NCI-H460 (cell line): ENCODE results near the gene ATP6V0D1. TPM values are rescaled to one million over a fixed set of nuclear protein-coding genes. Genes with fewer than 3 reads are reported as not detected.
"Not testable (repeated sequence)": the region's sequence is repeated elsewhere in the genome, so short reads cannot be mapped to it uniquely, and the experiment has no call there.

Experiments
- DNase-seq: peaks from one replicate; pipeline ENCODE4 v3.0.0-alpha.2; 2016; ENCODE audit warnings: low read depth; ENCODE audit errors: extremely low read depth
- total RNA-seq: library from RNA; depleted of rRNA; stranded (reverse); fragments of >200 nt; shearing (Covaris generic); gene quantifications from 2 replicates; pipeline ENCODE4 v1.2.3, GENCODE V29; 2014

The ATP6V0D1 gene
- total RNA-seq, 1 experiment from 2014 or later = 66.7 TPM

DNA sequence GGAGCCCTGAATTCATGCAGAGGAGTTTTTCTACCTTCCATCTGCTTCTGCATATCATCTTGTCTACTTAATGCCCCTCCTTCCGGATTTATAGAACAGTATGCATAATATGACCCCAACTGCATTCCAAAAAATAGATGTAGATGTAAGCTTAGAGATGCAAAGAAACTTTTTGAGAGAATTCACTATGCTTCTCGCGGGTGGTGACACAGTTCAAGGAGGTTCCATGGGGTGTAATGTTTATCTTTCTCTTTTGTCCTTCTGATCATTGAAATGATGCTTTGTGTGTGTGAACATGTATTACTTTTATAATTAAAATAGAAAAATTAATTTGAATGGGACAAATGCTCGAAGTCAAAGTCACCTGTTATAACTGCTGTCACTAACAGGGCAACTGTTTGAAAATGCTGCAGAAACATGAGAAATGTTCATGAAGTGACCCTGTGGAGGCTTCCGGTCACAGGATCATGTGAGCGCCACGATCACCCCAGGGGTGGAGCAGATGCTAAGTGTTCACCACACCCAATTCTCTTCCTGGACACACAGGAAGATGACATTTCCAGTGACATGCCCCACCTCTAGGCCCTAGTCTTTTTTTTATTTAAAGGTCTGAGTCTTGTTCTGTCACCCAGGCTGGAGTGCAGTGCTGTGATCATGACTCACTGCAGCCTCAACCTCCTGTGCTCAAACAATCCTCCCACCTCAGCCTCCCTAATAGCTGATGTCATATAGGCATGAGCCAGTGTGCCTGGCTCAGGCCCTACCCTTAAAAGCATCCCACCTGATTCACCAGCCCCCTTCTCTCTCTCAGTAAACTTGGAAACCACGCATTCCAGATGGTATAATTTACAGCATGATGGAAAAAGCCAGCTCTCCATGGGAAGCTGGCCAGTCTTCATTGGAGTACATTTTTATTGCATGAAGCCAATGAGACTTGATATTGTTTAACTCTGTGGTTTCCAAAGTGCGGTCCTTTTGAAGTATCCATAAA, 23.4 kb upstream of the ATP6V0D1 start:
- DNase-seq = peak; percentile 79

GRCh38 chr16:67499106-67499505, 18.1 kb upstream of the ATP6V0D1 start:
- DNase-seq = no peak

DNA sequence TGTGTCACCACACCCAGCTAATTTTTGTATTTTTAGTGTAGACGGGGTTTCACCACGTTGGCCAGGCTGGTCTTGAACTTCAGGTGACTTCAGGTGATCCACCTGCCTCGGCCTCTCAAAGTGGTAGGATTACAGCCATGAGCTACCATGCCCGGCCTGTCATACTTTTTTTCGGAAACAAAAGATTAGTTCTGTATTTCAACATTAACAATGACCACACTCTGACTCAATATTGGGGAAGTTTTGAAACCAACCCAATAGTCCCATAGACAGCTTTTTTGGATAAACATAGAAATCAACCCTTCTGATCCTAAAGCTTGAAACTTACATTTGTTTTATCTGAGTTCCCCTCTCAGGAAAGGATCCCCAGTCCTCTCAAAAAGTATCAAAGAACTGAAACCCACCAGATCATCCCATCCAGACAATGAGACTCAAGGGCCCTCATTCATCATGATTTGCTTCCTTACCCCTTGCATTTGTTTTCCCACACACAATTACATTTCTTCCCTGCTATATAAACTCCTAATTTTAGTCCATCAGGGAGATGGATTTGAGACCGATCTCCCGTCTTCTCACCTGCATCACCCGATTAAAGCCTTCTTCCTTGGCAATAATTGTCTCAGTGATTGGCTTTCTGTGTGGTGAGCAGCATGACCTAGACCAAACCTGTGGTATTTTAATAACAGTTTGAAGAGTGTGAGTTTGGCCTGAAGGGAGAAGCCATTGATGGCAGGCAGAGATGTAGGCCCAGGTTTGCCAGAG, 9.6 kb upstream of the ATP6V0D1 start:
- DNase-seq = no peak

DNA sequence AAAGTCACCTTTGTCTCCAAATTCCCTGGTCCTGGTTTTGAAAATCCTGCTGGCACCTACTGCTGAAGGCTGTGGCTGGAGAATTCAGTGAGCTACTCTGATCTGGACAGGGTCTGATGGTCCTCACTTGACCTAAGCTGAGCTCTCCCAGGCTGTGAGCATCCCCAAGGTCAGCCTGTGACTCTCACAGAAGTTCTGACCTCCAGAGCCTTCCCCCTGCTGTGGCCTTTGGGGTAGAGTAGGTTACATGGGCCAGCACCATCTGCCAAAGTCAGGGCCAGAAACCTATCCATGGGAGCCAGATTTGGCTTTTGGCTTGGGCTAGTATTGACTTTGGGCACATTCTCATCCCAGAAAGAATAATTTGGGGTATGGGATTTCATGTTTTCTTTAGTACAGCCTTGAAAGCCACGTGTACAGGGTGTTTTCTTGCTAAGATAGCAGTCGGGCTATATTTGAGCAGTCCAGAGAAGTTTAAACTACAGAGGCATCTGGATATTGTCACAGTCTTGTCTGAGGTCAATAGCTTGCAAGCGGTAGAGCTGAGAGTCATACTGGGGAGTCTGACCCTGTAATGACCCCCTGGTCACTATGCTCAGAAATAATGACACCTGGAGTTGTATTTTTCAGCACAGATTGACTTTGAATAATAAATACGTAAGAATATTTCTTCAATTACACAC, 8.6 kb upstream of the ATP6V0D1 start:
- DNase-seq = no peak

- not testable (repeated sequence) for DNase-seq
These were observed 6.6 kb upstream of the ATP6V0D1 start for GRCh38 chr16:67487561-67487960.

GRCh38 chr16:67486805-67487204, 5.8 kb upstream of the ATP6V0D1 start:
- DNase-seq = no peak

- DNase-seq = no peak
These were observed 3.0 kb upstream of the ATP6V0D1 start for GRCh38 chr16:67483731-67484525.

DNA sequence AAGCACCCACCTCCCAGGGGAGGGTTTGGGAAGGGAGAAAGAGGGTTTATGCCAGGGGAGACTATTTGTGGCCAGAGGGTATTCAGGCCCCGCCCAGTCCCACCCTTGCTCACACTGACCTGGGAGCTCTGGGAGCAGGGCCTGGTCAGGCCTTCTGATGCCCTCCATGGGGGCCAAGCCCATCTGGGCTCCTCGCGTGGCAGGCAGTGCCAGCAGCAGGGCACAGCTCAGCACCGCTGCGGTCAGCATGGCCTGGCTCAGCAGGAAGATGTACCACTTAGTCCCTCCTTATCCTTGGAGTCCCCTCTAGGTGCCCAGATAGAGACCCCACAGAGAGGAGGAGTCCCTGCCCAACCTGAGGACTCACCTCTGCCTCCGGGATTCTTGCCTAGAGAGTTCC, 2.2 kb upstream of the ATP6V0D1 start, which contains the start of gene AGRP:
Gene AGRP, minus strand, starts transcription at position 398 of the 400 bp plus-strand sequence. Its CDS starts 149 bp downstream, at position 249.
- DNase-seq = no peak

DNA sequence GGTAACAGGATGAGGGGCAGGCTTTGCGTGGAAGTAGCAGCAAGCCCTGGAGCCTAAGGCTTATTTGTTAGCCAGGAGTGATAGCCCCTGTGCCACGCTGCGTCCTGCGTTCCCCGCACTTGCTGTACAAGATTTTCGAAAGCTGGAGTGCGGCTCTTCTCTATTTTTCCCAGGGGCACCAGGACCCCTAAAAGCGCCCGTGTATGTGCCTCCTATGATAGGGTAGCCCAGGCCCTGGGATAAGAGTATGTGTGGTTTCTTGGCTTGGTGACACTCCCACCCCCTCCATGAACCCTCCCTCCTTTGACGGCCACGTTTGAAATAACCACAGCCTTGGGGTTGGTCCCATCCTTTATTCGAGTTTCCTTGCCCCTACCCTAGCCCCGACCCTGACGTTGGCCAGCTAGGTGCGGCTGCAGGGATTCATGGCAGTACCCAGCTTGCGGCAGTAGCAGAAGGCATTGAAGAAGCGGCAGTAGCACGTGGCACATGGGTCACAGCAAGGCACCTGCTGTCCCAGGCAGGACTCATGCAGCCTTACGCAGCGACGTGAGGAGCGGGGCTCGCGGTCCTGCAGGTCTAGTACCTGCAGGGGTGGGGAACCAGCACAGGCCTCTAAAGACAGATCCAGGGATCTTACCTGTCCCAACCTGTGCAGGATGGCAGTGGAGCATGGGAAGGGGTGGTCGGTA, 1.4 kb upstream of the ATP6V0D1 start:
- no peak for DNase-seq

DNA sequence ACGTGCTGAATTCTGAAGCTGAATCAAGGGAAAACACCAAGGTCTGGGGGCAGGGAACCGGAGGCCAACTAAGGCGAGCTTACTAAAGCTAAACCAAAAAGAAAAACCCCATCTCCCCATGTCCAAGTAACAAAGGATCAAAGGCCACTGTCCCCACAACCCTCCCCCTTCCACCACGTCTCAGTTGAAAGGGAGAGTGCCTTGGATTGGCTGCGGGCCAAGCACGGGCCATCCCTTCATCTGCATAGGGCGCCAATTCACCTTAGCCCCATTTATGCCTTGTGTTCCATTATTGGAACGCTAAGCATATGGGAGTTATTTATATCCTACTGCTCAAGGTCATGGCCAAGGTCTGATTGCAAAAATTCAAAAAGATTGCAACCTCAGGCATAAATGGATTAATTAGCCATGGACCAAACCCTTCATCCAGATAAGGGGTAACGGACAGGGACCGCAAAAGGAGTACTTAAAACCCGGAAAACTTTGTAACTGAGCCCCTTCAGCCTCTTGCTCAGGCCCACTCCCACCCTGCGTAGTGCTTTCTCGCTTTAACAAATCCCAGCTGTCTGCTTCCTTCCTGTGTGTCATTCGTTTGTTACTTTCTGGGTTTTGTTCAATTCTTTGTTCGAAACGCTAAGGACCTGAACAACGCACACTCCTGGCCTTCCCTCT, 740 bp upstream of the ATP6V0D1 start:
- DNase-seq = no peak

DNA sequence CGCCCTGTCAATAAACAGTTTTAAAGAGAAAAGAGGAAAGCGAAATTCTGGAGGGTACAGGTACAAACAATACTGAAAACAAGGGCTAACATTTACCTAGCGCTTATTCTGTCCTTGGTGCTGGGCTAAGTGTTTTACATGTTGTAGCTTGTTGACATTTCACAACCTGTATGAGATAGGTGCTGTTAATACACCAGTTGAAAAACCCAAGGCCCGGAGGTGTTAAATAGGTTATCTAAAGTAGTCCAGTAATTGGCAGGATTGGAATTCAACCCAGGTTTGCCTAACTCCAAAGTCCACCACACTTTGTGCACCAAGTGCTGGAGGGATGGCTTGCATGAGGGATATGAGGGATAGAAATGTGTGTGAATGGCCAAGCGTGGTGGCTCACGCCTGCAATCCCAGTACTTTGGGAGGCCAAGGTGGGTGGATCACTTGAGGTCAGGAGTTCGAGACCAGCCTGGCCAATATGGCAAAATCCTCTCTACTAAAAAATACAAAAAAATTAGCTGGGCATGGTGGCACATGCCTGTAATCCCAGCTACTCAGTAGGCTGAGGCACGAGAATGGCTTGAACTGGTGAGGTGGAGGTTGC, 2.9 kb downstream of the ATP6V0D1 start:
- DNase-seq = no peak

DNA sequence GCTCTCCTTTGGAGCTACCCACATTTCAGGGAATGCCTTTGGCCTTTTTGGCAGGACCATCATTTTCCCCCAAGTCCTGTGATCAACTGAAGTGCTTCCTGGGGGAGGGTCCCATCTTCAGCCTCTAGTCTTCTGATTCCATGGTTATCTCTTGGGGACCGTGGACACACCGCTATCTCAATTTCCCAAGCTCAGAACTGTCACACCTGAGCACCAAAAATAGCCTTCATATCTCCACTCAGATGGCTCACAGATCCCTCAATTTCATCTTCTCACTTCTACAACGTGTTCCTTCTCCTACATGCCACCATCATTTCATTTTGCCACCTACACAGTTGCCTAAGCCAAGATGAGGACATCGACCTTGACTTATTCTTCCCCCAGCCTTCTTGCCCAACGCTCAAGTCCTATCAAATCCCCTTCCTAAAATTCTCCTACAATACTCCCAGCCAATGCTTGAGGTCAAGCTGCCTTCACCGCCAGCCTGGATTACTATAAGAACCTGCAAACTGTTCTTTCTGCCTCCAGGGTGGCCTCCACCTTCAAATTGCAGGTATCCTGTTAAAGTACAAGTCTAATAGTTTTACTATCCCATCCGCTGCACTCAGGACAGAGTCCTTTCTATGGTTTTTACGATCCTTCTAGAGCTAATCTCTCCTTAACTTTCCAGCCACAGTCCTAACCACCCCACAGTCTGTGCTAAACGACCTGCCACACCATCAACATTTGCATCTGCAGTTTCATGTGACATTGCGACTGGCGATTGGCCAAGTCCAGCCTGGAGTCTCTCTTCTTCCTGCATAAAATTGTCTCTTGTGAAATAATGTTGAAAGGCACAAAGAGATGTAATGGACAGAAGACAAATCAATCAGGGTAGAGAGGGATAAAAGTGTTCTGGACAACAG, 6.2 kb downstream of the ATP6V0D1 start:
- no peak for DNase-seq

DNA sequence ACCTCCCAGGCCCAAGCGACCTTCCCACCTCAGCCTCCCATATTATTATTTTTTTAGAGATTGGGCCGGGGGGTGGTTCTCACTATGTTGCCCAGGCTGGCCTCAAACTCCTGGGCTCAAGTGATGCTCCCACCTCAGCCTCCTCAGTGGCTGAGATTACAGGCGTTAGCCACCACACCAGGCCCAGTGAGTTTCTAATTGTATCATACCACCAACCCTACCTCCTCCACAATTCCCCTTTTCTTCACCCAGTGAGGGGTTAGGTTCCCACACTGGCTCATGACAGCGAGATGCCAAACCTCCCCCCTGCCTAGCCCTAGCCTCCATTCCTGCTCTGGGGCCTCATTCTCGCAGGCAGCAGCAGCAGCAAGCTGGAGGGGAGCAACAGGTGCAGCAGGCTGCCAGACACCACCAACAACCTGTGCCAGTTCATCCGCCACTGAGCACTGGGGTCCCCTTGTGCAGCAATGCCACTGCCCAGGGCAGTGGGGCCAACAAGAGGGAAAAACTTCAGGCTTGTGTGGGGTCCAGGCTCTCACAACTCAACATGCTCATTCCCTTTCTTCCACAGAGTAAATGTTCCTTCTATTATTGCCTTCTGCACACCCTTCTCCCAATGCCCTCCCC, 9.1 kb downstream of the ATP6V0D1 start:
- no peak for DNase-seq

DNA sequence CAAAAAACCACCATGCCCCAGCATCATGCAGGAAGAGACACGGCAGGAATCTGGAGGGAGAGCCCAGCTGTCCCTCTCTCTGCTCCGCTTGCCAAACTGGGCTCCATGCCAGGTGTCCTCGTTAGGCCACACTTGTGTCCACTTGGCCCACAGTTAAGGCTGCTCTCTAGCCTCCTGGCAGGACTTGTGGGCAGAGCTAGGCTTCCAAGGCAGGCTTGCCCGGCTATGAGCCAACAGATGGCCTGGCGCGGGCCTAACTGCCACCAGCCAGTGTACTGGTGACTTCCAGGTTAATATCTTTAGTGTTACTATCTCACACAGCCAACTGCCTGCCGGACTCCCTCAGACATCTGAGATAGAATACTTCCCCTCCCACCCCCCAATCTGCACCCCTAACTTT, 10.6 kb downstream of the ATP6V0D1 start:
- DNase-seq = no peak

DNA sequence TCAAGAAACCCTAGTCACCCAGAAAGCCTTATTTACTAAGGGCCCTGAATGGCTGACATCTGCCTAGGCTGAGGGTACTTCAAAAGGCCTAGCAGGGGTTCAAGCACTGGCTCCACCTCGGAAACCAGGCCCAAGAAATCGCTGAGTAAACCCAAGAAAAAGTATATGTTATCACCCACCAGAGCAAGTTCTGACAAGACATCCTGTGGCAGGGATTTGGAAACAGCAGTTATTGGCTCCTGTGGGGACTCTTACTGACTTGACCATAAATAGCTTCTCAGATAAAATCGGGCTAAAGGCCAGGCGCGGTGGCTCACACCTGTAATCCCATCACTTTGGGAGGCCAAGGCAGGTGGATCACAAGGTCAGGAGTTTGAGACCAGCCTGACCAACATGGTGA, 12.2 kb downstream of the ATP6V0D1 start:
- DNase-seq = no peak

GRCh38 chr16:67466581-67466980, 14.4 kb downstream of the ATP6V0D1 start:
- no peak for DNase-seq

- DNase-seq = no peak
These were observed 16.4 kb downstream of the ATP6V0D1 start for GRCh38 chr16:67464565-67464964.
